NT2/D1 (cell line): ENCODE results near the gene SCAMP3.

ENCODE experiments used
- SUZ12 ChIP-seq: IDR thresholded peaks from 2 replicates; pipeline ENCODE4 v1.6.1; 2011; ENCODE audit not compliant: insufficient read length, insufficient read depth; ENCODE audit errors: extremely low read depth
- YY1 ChIP-seq: IDR thresholded peaks from 2 replicates; pipeline ENCODE4 v1.6.1; 2011; ENCODE audit not compliant: insufficient read length, insufficient read depth
- ZNF274 ChIP-seq: IDR thresholded peaks from 2 replicates; pipeline ENCODE4 v1.6.1; 2011; ENCODE audit warnings: mild to moderate bottlenecking, low read depth, low read length

DNA sequence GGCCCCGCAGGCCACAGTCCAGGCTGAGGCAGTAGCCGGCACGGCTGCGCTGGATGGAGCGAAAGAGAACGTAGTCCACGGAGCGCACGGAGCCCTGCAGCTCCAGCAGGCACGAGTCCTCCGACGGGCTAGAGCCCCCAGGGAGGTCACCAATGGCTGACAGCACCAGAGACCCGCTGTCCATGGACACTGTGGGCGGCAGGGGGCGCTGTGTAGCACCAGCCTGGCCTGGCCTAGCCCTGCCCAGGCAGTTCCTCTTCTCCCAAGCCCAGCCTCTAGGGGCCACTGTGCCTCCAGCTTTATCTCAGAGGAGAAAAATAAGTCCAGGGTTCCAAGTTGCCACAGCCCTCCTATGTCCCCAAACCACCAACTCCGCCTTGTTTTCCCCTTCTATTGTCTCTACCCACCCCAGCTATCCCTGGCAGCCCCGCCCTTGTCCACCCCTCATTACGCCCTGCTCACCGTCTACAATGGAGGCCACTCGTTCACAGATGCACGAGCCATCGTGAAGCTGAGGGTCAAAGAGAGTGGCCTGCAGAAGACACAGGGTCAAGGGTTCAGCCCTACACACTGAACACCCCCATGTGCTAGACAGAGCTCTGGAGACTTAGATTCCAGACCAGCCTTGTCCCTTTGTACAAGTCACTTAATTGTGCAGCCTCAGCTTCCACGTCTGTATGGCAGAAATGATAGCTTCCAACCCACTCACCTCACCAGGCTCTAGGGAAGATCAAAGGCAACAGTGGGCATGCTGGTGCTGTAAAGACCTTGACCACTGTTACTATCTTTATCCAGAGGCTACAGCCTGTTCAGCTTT, 11.3 kb downstream of the SCAMP3 start:
- TF ChIP-seq ZNF274 (no peak), SUZ12 (no peak), YY1 (peak; percentile 60)
